ENCODE data around the gene CIDEC.

DNA sequence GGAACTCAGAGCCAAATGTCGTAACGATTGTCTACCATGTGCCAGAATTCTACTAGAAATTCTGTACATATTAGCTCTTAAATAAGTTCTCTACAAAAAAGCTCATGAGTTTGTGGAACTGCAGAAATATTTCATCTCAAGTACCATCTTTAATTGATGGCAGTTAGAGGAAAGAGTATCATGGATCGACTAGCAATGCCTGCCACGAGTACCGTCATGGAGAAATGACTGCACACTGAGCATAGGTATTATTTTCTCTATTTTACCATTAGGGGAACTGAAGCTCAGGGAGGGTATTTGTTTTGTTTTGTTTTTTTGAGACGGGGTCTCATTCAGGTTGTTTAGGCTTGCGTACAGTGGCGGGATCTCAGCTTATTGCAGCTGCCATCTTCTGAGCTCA is 39.0 kb downstream of the CIDEC start:
- TF ChIP-seq, protein P1, sequence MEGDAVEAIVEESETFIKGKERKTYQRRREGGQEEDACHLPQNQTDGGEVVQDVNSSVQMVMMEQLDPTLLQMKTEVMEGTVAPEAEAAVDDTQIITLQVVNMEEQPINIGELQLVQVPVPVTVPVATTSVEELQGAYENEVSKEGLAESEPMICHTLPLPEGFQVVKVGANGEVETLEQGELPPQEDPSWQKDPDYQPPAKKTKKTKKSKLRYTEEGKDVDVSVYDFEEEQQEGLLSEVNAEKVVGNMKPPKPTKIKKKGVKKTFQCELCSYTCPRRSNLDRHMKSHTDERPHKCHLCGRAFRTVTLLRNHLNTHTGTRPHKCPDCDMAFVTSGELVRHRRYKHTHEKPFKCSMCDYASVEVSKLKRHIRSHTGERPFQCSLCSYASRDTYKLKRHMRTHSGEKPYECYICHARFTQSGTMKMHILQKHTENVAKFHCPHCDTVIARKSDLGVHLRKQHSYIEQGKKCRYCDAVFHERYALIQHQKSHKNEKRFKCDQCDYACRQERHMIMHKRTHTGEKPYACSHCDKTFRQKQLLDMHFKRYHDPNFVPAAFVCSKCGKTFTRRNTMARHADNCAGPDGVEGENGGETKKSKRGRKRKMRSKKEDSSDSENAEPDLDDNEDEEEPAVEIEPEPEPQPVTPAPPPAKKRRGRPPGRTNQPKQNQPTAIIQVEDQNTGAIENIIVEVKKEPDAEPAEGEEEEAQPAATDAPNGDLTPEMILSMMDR (IDR thresholded peaks at IDR 0.05; ENCODE audit: poor library complexity, severe bottlenecking): no peak
- no peak for TF ChIP-seq RAD21 (conservative IDR thresholded peaks at IDR 0.05)
